ENCODE results near the gene CDH13. TPM values are rescaled to one million over a fixed set of nuclear protein-coding genes. Genes with fewer than 3 reads are reported as not detected.

The CDH13 gene
- total and polyA plus RNA-seq, 10 of the 15 experiments (the other 5 are each of a cell fraction or from before 2014, with no cell fraction given) = under 0.01 to 0.05 TPM; not detected in 8

GRCh38 chr16:83248735-83249463, 622.1 kb downstream of the CDH13 start (continued):
- TF ChIP-seq CBX5 (IDR thresholded peaks at IDR 0.05; ENCODE audit: low read depth) (no peak), BACH1 (IDR thresholded peaks at IDR 0.05; ENCODE audit: borderline replicate concordance) (no peak), TBL1XR1 (IDR thresholded peaks at IDR 0.05; ENCODE audit: low read depth, low read length) (no peak), ESRRA (IDR thresholded peaks at IDR 0.05; ENCODE audit: low read length) (no peak)
- TF ChIP-seq, protein P1, sequence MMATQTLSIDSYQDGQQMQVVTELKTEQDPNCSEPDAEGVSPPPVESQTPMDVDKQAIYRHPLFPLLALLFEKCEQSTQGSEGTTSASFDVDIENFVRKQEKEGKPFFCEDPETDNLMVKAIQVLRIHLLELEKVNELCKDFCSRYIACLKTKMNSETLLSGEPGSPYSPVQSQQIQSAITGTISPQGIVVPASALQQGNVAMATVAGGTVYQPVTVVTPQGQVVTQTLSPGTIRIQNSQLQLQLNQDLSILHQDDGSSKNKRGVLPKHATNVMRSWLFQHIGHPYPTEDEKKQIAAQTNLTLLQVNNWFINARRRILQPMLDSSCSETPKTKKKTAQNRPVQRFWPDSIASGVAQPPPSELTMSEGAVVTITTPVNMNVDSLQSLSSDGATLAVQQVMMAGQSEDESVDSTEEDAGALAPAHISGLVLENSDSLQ (IDR thresholded peaks at IDR 0.05) = no peak

- no TSS peak for BruUV-seq (replicated peaks)
- no peak for TF ChIP-seq CHD2 (IDR thresholded peaks at IDR 0.05; ENCODE audit: borderline replicate concordance, low read depth, low read length)
- TF ChIP-seq SREBF2 (IDR thresholded peaks at IDR 0.05; ENCODE audit: low read length) = no peak
- TF ChIP-seq, protein P2, sequence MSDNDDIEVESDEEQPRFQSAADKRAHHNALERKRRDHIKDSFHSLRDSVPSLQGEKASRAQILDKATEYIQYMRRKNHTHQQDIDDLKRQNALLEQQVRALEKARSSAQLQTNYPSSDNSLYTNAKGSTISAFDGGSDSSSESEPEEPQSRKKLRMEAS (IDR thresholded peaks at IDR 0.05; ENCODE audit: low read depth, low read length) = no peak
- TF ChIP-seq YBX1 (IDR thresholded peaks at IDR 0.05) = no peak
- no peak for TF ChIP-seq POLR2AphosphoS2 (IDR thresholded peaks at IDR 0.05; ENCODE audit: low read depth, low read length)
- TF ChIP-seq POU2F2 (IDR thresholded peaks at IDR 0.05; ENCODE audit: borderline replicate concordance, low read depth, low read length) = no peak
- TF ChIP-seq, protein P3, sequence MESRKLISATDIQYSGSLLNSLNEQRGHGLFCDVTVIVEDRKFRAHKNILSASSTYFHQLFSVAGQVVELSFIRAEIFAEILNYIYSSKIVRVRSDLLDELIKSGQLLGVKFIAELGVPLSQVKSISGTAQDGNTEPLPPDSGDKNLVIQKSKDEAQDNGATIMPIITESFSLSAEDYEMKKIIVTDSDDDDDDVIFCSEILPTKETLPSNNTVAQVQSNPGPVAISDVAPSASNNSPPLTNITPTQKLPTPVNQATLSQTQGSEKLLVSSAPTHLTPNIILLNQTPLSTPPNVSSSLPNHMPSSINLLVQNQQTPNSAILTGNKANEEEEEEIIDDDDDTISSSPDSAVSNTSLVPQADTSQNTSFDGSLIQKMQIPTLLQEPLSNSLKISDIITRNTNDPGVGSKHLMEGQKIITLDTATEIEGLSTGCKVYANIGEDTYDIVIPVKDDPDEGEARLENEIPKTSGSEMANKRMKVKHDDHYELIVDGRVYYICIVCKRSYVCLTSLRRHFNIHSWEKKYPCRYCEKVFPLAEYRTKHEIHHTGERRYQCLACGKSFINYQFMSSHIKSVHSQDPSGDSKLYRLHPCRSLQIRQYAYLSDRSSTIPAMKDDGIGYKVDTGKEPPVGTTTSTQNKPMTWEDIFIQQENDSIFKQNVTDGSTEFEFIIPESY (IDR thresholded peaks at IDR 0.05) = no peak
- TF ChIP-seq TAF1 (IDR thresholded peaks at IDR 0.05; ENCODE audit: borderline replicate concordance, low read depth, low read length) = no peak
- TF ChIP-seq BCL3 (IDR thresholded peaks at IDR 0.05; ENCODE audit: borderline replicate concordance, insufficient read depth, low read depth, low read length, poor library complexity, severe bottlenecking) = no peak
- TF ChIP-seq IKZF1 (conservative IDR thresholded peaks at IDR 0.05) = no peak
- TF ChIP-seq ZNF207 (IDR thresholded peaks at IDR 0.05; ENCODE audit: borderline replicate concordance) = no peak
- TF ChIP-seq SIX5 (IDR thresholded peaks at IDR 0.05; ENCODE audit: low read depth, low read length, severe bottlenecking) = no peak
- no peak for TF ChIP-seq CEBPB (IDR thresholded peaks at IDR 0.05; ENCODE audit: borderline replicate concordance in 1 of 2, low read depth in 2 of 2, low read length in 2 of 2)
- no peak for TF ChIP-seq WRNIP1 (IDR thresholded peaks at IDR 0.05; ENCODE audit: borderline replicate concordance, low read depth, low read length)
Measured at GRCh38 chr16:83253521-83253920, 626.8 kb downstream of the CDH13 start.

More at GRCh38 chr16:83253521-83253920, 626.8 kb downstream of the CDH13 start:
- Histone ChIP-seq H3K27ac (ENCODE audit: control insufficient read depth, insufficient read depth) (no peak overlapping the region), H3K4me1 (ENCODE audit: control insufficient read depth, insufficient read depth, low read length) (no peaks in the 10 kb centered on the region), H3K9ac (ENCODE audit: control insufficient read depth, insufficient read depth, low read length) (no peak overlapping the region), H3K79me2 (ENCODE audit: control insufficient read depth, insufficient read depth, low read length) (no peaks in the 10 kb centered on the region), H3K9me3 (replicated peaks; ENCODE audit: control insufficient read depth, insufficient read depth, low read length) (no peaks in the 10 kb centered on the region), H3K4me3 (no peak overlapping the region), H3K27me3 (replicated peaks in 1 of 2; ENCODE audit: control insufficient read depth in 2 of 2, insufficient read depth in 2 of 2, low read length in 1 of 2) (no peaks in the 10 kb centered on the region; a peak in 1 of 4 replicates), H3K36me3 (ENCODE audit: control insufficient read depth in 2 of 2, insufficient read depth in 2 of 2, low read length in 1 of 2) (no peaks in the 10 kb centered on the region), H4K20me1 (ENCODE audit: control insufficient read depth, insufficient read depth) (no peaks in the 10 kb centered on the region), H3K4me2 (ENCODE audit: control insufficient read depth, insufficient read depth) (no peak overlapping the region), H2AFZ (ENCODE audit: control insufficient read depth, low read depth, low read length) (no peak overlapping the region)
- ChIA-PET RAD21 (ENCODE audit: unreplicated experiment) (no interaction called here), CTCF (no interaction called here), SMC1A (ENCODE audit: uncharacterized antibody, unreplicated experiment) (no interaction called here), POLR2A (no interaction called here)
- 0% methylated on average over 3 of the region's 3 CpGs for WGBS (ENCODE audit: insufficient coverage, insufficient replicate concordance, low lambda C conversion rate, missing lambda C conversion rate)
- no peak for ATAC-seq
- no peak for FAIRE-seq
- in situ Hi-C loops (cut with MboI) = no loop called here
- no peak for DNase-seq (ENCODE audit: low read depth, low spot score)
- intact Hi-C loops (cut with micrococcal nuclease; ENCODE audit: unreplicated experiment) = no loop called here
